Stimulated activated CD8-positive, alpha-beta memory T cell treated with anti-CD3 and anti-CD28 coated beads, Interleukin-12 subunit alpha, Interleukin-12 subunit beta, amount 100 ng/mL, for 24 hours (primary cell): ENCODE results near the gene MISP.
"Not testable (repeated sequence)": the region's sequence is repeated elsewhere in the genome, so short reads cannot be mapped to it uniquely, and the experiment has no call there.

Source experiments
- DNase-seq: peaks from one replicate; pipeline ENCODE4 v3.0.0-alpha.2; 2020; ENCODE audit errors: extremely low read depth

The MISP gene

GRCh38 chr19:723714-724113 is 27.2 kb upstream of the MISP start:
- no peak for DNase-seq

- DNase-seq = no peak
Observed at GRCh38 chr19:725461-726089, 25.3 kb upstream of the MISP start.

GRCh38 chr19:726993-727956 is 23.6 kb upstream of the MISP start:
- DNase-seq = no peak

- no peak for DNase-seq
Observed at GRCh38 chr19:728011-728410, 22.9 kb upstream of the MISP start.

- DNase-seq = not testable (repeated sequence)
Observed at GRCh38 chr19:729564-729963, 21.3 kb upstream of the MISP start.

GRCh38 chr19:729965-730668 is 20.8 kb upstream of the MISP start:
- no peak for DNase-seq

GRCh38 chr19:731000-731399 is 19.9 kb upstream of the MISP start:
- DNase-seq = no peak

- no peak for DNase-seq
Observed at GRCh38 chr19:732148-733069, 18.5 kb upstream of the MISP start.

- DNase-seq = no peak
Observed at GRCh38 chr19:734716-735115, 16.2 kb upstream of the MISP start.

GRCh38 chr19:736125-736524 is 14.8 kb upstream of the MISP start:
- no peak for DNase-seq

- DNase-seq = peak; percentile 12
Observed at GRCh38 chr19:737591-738093, 13.3 kb upstream of the MISP start.

GRCh38 chr19:738509-739128 is 12.3 kb upstream of the MISP start:
- DNase-seq = no peak

- no peak for DNase-seq
Observed at GRCh38 chr19:739998-740715, 10.8 kb upstream of the MISP start.

- DNase-seq = not testable (repeated sequence)
Observed at GRCh38 chr19:740816-741505, 10.0 kb upstream of the MISP start.

GRCh38 chr19:741506-742131 is 9.3 kb upstream of the MISP start:
- no peak for DNase-seq

GRCh38 chr19:742540-743075 is 8.3 kb upstream of the MISP start:
- no peak for DNase-seq

GRCh38 chr19:743168-743687 is 7.7 kb upstream of the MISP start:
- DNase-seq = no peak

GRCh38 chr19:745138-745537 is 5.8 kb upstream of the MISP start:
- DNase-seq = not testable (repeated sequence)
